ENCODE data around the gene LRMDA. TPM values are rescaled to one million over a fixed set of nuclear protein-coding genes. Genes with fewer than 3 reads are reported as not detected.

The LRMDA gene
- total and polyA plus RNA-seq, 2 donors (not counting 1 experiment from before 2014, with no cell fraction given), result 0.12 TPM; not detected in 1

GRCh38 chr10:75476985-75477384 is 45.6 kb downstream of the LRMDA start:
- Mint-ChIP-seq H3K9me3 (ENCODE audit: insufficient read depth) (peaks cover 3% of the 10 kb centered on the region), H3K4me3 (no peak overlapping the region), H3K4me1 (no peaks in the 10 kb centered on the region), H3K27ac (no peak overlapping the region), H3K27me3 (peaks cover 4% of the 10 kb centered on the region)
- Histone ChIP-seq H3K4me2 (replicated peaks; ENCODE audit: low read depth, low read length, poor library complexity, severe bottlenecking) (no peak overlapping the region), H2AFZ (ENCODE audit: insufficient read depth, low read depth, low read length, poor library complexity, severe bottlenecking) (no peak overlapping the region), H4K20me1 (ENCODE audit: control insufficient read depth, insufficient read depth, low read length, poor library complexity, severe bottlenecking) (no peaks in the 10 kb centered on the region), H3K4me1 (ENCODE audit: control insufficient read depth in 2 of 2, insufficient read depth in 2 of 2, low read length in 2 of 2) (no peaks in the 10 kb centered on the region), H3K9me3 (ENCODE audit: control extremely low read depth in 1 of 3, control insufficient read depth in 2 of 3, insufficient read depth in 1 of 3, low read length in 2 of 3) (peaks cover 0 to 3% (median 0%) of the 10 kb centered on the region in 3 donors), H3K36me3 (replicated peaks in 1 of 2; ENCODE audit: control extremely low read depth in 1 of 2, control insufficient read depth in 1 of 2, extremely low read depth in 1 of 2, insufficient read depth in 2 of 2, low read length in 1 of 2) (no peaks in the 10 kb centered on the region), H3K9ac (ENCODE audit: low read length) (no peak overlapping the region), H3K27ac (ENCODE audit: low read length in 2 of 2) (no peak overlapping the region), H3K4me3 (ENCODE audit: control extremely low read depth in 1 of 5, extremely low read depth in 1 of 5, insufficient read depth in 1 of 5, low read depth in 2 of 5, low read length in 4 of 5) (no peak overlapping the region), H3K79me2 (ENCODE audit: control insufficient read depth, insufficient read depth, low read length) (no peaks in the 10 kb centered on the region), H3K27me3 (replicated peaks in 1 of 4; ENCODE audit: control extremely low read depth in 1 of 4, control insufficient read depth in 3 of 4, insufficient read depth in 4 of 4, low read length in 3 of 4) (peaks cover 0 to 4% (median 0%) of the 10 kb centered on the region in 4 experiments)
- TF ChIP-seq CTCF (IDR thresholded peaks at IDR 0.05), result no peak
- TF ChIP-seq EZH2 (IDR thresholded peaks at IDR 0.05; ENCODE audit: borderline replicate concordance, insufficient read depth, low read depth, low read length, poor library complexity, severe bottlenecking), result no peak
- intact Hi-C loops (cut with micrococcal nuclease), result no loop called here
- ChIA-PET CTCF (no interaction called here), POLR2A (no interaction called here)
- ATAC-seq (ENCODE audit: low read depth) (no peak), DNase-seq (no peak)
- WGBS (ENCODE audit: insufficient coverage), result 100% methylated on average over 1 of the region's 3 CpGs

GRCh38 chr10:75477680-75478079 is 46.3 kb downstream of the LRMDA start:
- Histone ChIP-seq H3K4me1 (ENCODE audit: control insufficient read depth in 2 of 2, insufficient read depth in 2 of 2, low read length in 2 of 2) (no peaks in the 10 kb centered on the region), H3K9ac (ENCODE audit: low read length) (no peak overlapping the region), H3K27me3 (replicated peaks in 1 of 4; ENCODE audit: control extremely low read depth in 1 of 4, control insufficient read depth in 3 of 4, insufficient read depth in 4 of 4, low read length in 3 of 4) (peaks cover 0 to 4% (median 0%) of the 10 kb centered on the region in 4 experiments), H3K27ac (ENCODE audit: low read length in 2 of 2) (no peak overlapping the region), H3K79me2 (ENCODE audit: control insufficient read depth, insufficient read depth, low read length) (no peaks in the 10 kb centered on the region), H3K36me3 (replicated peaks in 1 of 2; ENCODE audit: control extremely low read depth in 1 of 2, control insufficient read depth in 1 of 2, extremely low read depth in 1 of 2, insufficient read depth in 2 of 2, low read length in 1 of 2) (no peaks in the 10 kb centered on the region), H3K4me2 (replicated peaks; ENCODE audit: low read depth, low read length, poor library complexity, severe bottlenecking) (no peak overlapping the region), H3K9me3 (ENCODE audit: control extremely low read depth in 1 of 3, control insufficient read depth in 2 of 3, insufficient read depth in 1 of 3, low read length in 2 of 3) (peaks cover 0 to 3% (median 0%) of the 10 kb centered on the region in 3 donors), H4K20me1 (ENCODE audit: control insufficient read depth, insufficient read depth, low read length, poor library complexity, severe bottlenecking) (no peaks in the 10 kb centered on the region), H3K4me3 (ENCODE audit: control extremely low read depth in 1 of 5, extremely low read depth in 1 of 5, insufficient read depth in 1 of 5, low read depth in 2 of 5, low read length in 4 of 5) (no peak overlapping the region), H2AFZ (ENCODE audit: insufficient read depth, low read depth, low read length, poor library complexity, severe bottlenecking) (no peak overlapping the region)
- ChIA-PET POLR2A (no interaction called here), CTCF (no interaction called here)
- WGBS (ENCODE audit: insufficient coverage), result 90% methylated on average over 4 of the region's 4 CpGs
- Mint-ChIP-seq H3K4me1 (no peaks in the 10 kb centered on the region), H3K4me3 (no peak overlapping the region), H3K9me3 (ENCODE audit: insufficient read depth) (peaks cover 3% of the 10 kb centered on the region), H3K27me3 (peaks cover 4% of the 10 kb centered on the region), H3K27ac (no peak overlapping the region)
- TF ChIP-seq EZH2 (IDR thresholded peaks at IDR 0.05; ENCODE audit: borderline replicate concordance, insufficient read depth, low read depth, low read length, poor library complexity, severe bottlenecking) (no peak), CTCF (IDR thresholded peaks at IDR 0.05) (no peak)
- no peak for ATAC-seq (ENCODE audit: low read depth)
- no peak for DNase-seq
- intact Hi-C loops (cut with micrococcal nuclease), result no loop called here
